ENCODE results near the gene HDDC3. TPM values are rescaled to one million over a fixed set of nuclear protein-coding genes. Genes with fewer than 3 reads are reported as not detected.

Gene HDDC3
- total RNA-seq, 5 donors from 2014 or later (not counting 1 experiment from before 2014, with no cell fraction given) = 14.4 to 28.6 (median 26.2) TPM

DNA sequence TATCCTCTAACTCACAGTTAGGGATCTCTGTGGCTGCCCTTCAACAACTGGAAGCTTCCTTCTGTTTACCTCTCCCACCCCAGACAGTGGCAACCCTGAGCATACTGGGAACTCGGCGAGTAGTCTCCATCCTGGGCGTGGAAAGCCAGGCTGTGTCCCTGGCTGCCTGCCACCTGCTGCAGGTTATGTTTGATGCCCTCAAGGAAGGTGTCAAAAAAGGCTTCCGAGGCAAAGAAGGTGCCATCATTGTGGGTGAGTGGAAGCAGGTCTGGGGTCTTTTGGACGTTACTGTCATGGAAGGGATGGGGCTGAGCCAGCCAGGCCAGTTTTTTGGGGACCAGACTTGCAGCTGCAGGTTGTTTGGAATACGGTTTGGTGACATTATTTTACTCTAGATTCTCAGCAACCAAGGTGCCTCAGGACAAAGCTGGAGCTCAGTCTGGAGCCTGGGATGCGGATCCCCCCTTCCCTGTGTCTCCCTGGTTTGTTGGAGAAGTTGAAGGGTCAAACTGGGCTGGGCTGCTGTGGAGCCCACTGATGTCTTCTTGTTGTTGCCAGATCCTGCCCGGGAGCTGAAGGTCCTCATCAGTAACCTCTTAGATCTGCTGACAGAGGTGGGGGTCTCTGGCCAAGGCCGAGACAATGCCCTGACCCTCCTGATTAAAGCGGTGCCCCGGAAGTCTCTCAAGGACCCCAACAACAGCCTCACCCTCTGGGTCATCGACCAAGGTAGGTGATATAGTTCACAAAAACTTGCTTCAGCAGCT, 10.2 kb upstream of the HDDC3 start:
- H3K9me3 ChIP-seq = no peaks in the 10 kb centered on the region
- no peaks in the 10 kb centered on the region for H3K4me1 ChIP-seq (ENCODE audit: control insufficient read depth in 1 of 2, extremely low read depth in 1 of 2, insufficient read depth in 2 of 2, low read length in 2 of 2)
- WGBS (ENCODE audit: insufficient coverage) = 99% methylated on average over 8 of the region's 12 CpGs
- no peak for ATAC-seq (replicated peaks in 1 of 4)
- no peaks in the 10 kb centered on the region for H3K9me3 Mint-ChIP-seq
- H3K4me1 Mint-ChIP-seq = no peaks in the 10 kb centered on the region
- H3K27ac ChIP-seq (ENCODE audit: low read length) = no peak overlapping the region
- H3K27ac Mint-ChIP-seq = no peak overlapping the region
- H3K4me3 Mint-ChIP-seq = no peak overlapping the region
- no peak overlapping the region for H3K4me3 ChIP-seq (ENCODE audit: control insufficient read depth in 1 of 2, extremely low read depth in 1 of 2, low read length in 1 of 2)
- ChIA-PET POLR2A (interaction anchor here in 1 of 2 donors (0.5 kb wide), 1 partner anchor 61 kb away, joined by 3 read pairs; no protein-coding TSS in a partner anchor), CTCF (interaction anchor here (0.6 to 1.3 kb wide), 4 partner anchors 9 to 48 kb away, joined by 3 to 5 read pairs (median 4); partner anchors contain the start of genes HDDC3 (in 1 of the 2) and RCCD1 (in 1 of the 2))
- DNase-seq = no peak
- H3K36me3 Mint-ChIP-seq = peaks cover 47% of the 10 kb centered on the region
- H3K36me3 ChIP-seq (ENCODE audit: control insufficient read depth in 2 of 2, extremely low read depth in 1 of 2, insufficient read depth in 1 of 2, low read length in 1 of 2) = peaks cover 41 to 82% of the 10 kb centered on the region in 2 donors
- no peaks in the 10 kb centered on the region for H3K27me3 Mint-ChIP-seq
- H3K27me3 ChIP-seq (replicated peaks in 1 of 2; ENCODE audit: control insufficient read depth in 2 of 2, extremely low read depth in 1 of 2, insufficient read depth in 2 of 2, low read length in 1 of 2) = no peaks in the 10 kb centered on the region

DNA sequence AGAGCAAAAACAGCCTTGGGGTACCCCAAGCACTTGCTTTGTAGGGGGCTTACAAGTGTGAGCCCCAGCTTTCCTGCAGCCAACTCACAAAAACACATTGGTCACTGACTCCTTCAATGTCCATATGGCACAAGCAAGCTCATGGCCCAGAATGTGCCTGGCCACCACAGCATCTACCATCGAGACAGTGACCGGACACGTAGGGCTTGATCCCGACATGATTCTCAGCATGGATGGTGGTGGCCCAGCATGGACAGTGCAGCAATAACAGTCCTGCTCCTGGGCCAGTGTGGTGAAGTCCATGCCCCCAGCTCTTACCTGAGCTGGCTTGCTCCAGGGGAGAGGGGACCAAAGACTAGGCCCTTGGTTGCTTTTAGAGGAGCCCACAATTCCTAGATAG, 8.7 kb upstream of the HDDC3 start:
- H3K27me3 Mint-ChIP-seq = no peaks in the 10 kb centered on the region
- H3K4me1 ChIP-seq (ENCODE audit: control insufficient read depth in 1 of 2, extremely low read depth in 1 of 2, insufficient read depth in 2 of 2, low read length in 2 of 2) = peaks cover 2 to 8% of the 10 kb centered on the region in 2 experiments
- H3K36me3 ChIP-seq (ENCODE audit: control insufficient read depth in 2 of 2, extremely low read depth in 1 of 2, insufficient read depth in 1 of 2, low read length in 1 of 2) = peaks cover 41 to 78% of the 10 kb centered on the region in 2 donors
- CTCF ChIA-PET = interaction anchor here in 1 of 2 donors (1.0 kb wide), 1 partner anchor 9 kb away, joined by 4 read pairs; the partner anchor contains the start of gene HDDC3
- ATAC-seq (replicated peaks in 1 of 4) = no peak
- 100% methylated on average over 4 of the region's 4 CpGs for WGBS (ENCODE audit: insufficient coverage)
- no peaks in the 10 kb centered on the region for H3K9me3 ChIP-seq
- peaks cover 9 to 11% (median 9%) of the 10 kb centered on the region in 3 donors for H3K4me1 Mint-ChIP-seq
- no peak overlapping the region for H3K27ac Mint-ChIP-seq
- H3K4me3 ChIP-seq (ENCODE audit: control insufficient read depth in 1 of 2, extremely low read depth in 1 of 2, low read length in 1 of 2) = no peak overlapping the region
- no peaks in the 10 kb centered on the region for H3K27me3 ChIP-seq (replicated peaks in 1 of 2; ENCODE audit: control insufficient read depth in 2 of 2, extremely low read depth in 1 of 2, insufficient read depth in 2 of 2, low read length in 1 of 2)
- no peaks in the 10 kb centered on the region for H3K9me3 Mint-ChIP-seq
- DNase-seq = no peak
- POLR2A ChIA-PET = no interaction called here
- peaks cover 39% of the 10 kb centered on the region for H3K36me3 Mint-ChIP-seq
- H3K4me3 Mint-ChIP-seq = no peak overlapping the region
- H3K27ac ChIP-seq (ENCODE audit: low read length) = no peak overlapping the region

DNA sequence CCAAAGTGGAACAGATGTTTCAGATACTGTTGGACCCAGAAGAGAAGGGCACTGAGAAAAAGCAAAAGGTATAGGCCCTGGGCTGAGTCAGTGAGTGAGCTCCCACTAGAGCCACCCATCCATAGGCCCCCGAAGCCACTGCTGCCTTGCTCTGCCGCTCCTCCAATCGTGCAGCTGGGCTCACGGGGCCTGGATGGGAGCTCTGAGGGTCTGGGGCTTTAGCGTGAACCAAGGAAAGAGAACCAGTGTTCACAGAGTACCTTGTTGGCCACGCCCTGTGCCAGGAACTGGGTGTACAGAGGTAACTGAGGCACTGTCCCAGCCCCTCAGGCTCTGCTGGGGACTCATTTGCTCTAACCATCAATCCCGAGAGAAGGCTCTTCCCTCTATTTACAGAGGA, 7.4 kb upstream of the HDDC3 start:
- H3K4me1 ChIP-seq (ENCODE audit: control insufficient read depth in 1 of 2, extremely low read depth in 1 of 2, insufficient read depth in 2 of 2, low read length in 2 of 2) = peaks cover 8 to 18% of the 10 kb centered on the region in 2 experiments
- 100% methylated on average over 3 of the region's 7 CpGs for WGBS (ENCODE audit: insufficient coverage)
- H3K4me3 Mint-ChIP-seq = no peak overlapping the region
- DNase-seq = no peak
- H3K27ac Mint-ChIP-seq = no peak overlapping the region
- ChIA-PET POLR2A (no interaction called here), CTCF (no interaction called here)
- peaks cover 33 to 73% of the 10 kb centered on the region in 2 donors for H3K36me3 ChIP-seq (ENCODE audit: control insufficient read depth in 2 of 2, extremely low read depth in 1 of 2, insufficient read depth in 1 of 2, low read length in 1 of 2)
- H3K9me3 ChIP-seq = no peaks in the 10 kb centered on the region
- ATAC-seq (replicated peaks in 1 of 4) = no peak
- no peaks in the 10 kb centered on the region for H3K9me3 Mint-ChIP-seq
- H3K36me3 Mint-ChIP-seq = peaks cover 39% of the 10 kb centered on the region
- no peak overlapping the region for H3K4me3 ChIP-seq (ENCODE audit: control insufficient read depth in 1 of 2, extremely low read depth in 1 of 2, low read length in 1 of 2)
- peaks cover 14 to 16% (median 15%) of the 10 kb centered on the region in 3 donors for H3K4me1 Mint-ChIP-seq
- no peaks in the 10 kb centered on the region for H3K27me3 Mint-ChIP-seq
- H3K27me3 ChIP-seq (replicated peaks in 1 of 2; ENCODE audit: control insufficient read depth in 2 of 2, extremely low read depth in 1 of 2, insufficient read depth in 2 of 2, low read length in 1 of 2) = no peaks in the 10 kb centered on the region
- no peak overlapping the region for H3K27ac ChIP-seq (ENCODE audit: low read length)

DNA sequence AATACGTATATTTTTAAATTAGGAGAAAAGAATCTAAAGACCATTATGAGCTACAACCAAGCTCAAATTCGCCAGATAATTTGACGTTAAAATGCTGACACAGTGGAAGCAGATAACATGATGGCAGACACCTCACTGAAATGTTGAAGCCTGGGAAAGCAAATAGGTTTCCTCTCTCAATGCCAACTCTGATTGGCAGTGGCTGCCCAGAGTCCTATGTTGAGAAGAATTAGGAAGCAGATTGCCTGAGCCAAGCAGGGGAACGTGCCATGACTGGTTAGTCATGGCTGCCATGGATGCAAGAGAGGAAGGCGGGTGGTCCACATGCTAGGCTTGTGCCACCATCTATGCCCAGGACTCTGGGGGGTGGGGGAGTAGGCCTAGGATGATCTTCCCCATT, 5.9 kb upstream of the HDDC3 start:
- H3K27me3 Mint-ChIP-seq = no peaks in the 10 kb centered on the region
- H3K4me3 Mint-ChIP-seq = no peak overlapping the region
- POLR2A ChIA-PET = no interaction called here
- Histone ChIP-seq H3K9me3 (no peaks in the 10 kb centered on the region), H3K4me3 (ENCODE audit: control insufficient read depth in 1 of 2, extremely low read depth in 1 of 2, low read length in 1 of 2) (no peak overlapping the region), H3K4me1 (ENCODE audit: control insufficient read depth in 1 of 2, extremely low read depth in 1 of 2, insufficient read depth in 2 of 2, low read length in 2 of 2) (peaks cover 16 to 32% of the 10 kb centered on the region in 2 experiments), H3K27me3 (replicated peaks in 1 of 2; ENCODE audit: control insufficient read depth in 2 of 2, extremely low read depth in 1 of 2, insufficient read depth in 2 of 2, low read length in 1 of 2) (no peaks in the 10 kb centered on the region), H3K27ac (ENCODE audit: low read length) (no peak overlapping the region), H3K36me3 (ENCODE audit: control insufficient read depth in 2 of 2, extremely low read depth in 1 of 2, insufficient read depth in 1 of 2, low read length in 1 of 2) (peaks cover 28 to 58% of the 10 kb centered on the region in 2 donors)
- peaks cover 21 to 23% (median 23%) of the 10 kb centered on the region in 3 donors for H3K4me1 Mint-ChIP-seq
- DNase-seq = no peak
- ATAC-seq (replicated peaks in 1 of 4) = no peak
- CTCF ChIA-PET = no interaction called here
- no peaks in the 10 kb centered on the region for H3K9me3 Mint-ChIP-seq
- H3K27ac Mint-ChIP-seq = no peak overlapping the region
- peaks cover 39% of the 10 kb centered on the region for H3K36me3 Mint-ChIP-seq
- 93% methylated on average over 3 of the region's 5 CpGs for WGBS (ENCODE audit: insufficient coverage)

DNA sequence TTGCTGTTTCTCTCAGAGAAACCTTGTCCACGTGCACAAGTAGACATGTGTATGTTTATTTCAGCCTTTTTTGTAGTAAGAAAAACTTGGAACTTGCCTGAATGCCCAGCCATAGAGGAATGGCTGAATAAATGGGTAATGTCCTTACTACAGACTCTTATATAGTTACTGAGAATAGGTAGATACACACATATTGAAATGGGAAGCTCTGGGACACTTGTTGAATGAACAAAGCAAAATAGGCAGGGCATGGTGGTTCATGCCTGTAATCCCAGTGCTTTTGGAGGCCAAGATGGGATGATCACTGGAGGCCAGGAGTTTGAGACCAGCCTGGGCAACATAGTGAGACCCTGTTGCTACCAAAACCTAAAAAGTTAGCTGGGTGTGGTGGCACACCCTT, 4.5 kb upstream of the HDDC3 start:
- Mint-ChIP-seq H3K36me3 (peaks cover 26% of the 10 kb centered on the region), H3K27me3 (no peaks in the 10 kb centered on the region), H3K9me3 (no peaks in the 10 kb centered on the region), H3K4me3 (peak overlapping the region; percentile 69 to 89 (median 89)), H3K4me1 (peaks cover 25 to 30% (median 30%) of the 10 kb centered on the region in 3 donors), H3K27ac (no peak overlapping the region)
- Histone ChIP-seq H3K4me3 (ENCODE audit: control insufficient read depth in 1 of 2, extremely low read depth in 1 of 2, low read length in 1 of 2) (no peak overlapping the region), H3K36me3 (ENCODE audit: control insufficient read depth in 2 of 2, extremely low read depth in 1 of 2, insufficient read depth in 1 of 2, low read length in 1 of 2) (peaks cover 18 to 44% of the 10 kb centered on the region in 2 donors), H3K27ac (ENCODE audit: low read length) (no peak overlapping the region), H3K27me3 (replicated peaks in 1 of 2; ENCODE audit: control insufficient read depth in 2 of 2, extremely low read depth in 1 of 2, insufficient read depth in 2 of 2, low read length in 1 of 2) (no peaks in the 10 kb centered on the region), H3K4me1 (ENCODE audit: control insufficient read depth in 1 of 2, extremely low read depth in 1 of 2, insufficient read depth in 2 of 2, low read length in 2 of 2) (peaks cover 19 to 43% of the 10 kb centered on the region in 2 experiments), H3K9me3 (no peaks in the 10 kb centered on the region)
- POLR2A ChIA-PET = no interaction called here
- CTCF ChIA-PET = no interaction called here
- DNase-seq (no peak), ATAC-seq (replicated peaks in 1 of 4) (no peak)
- no CpG with 5 or more reads among the region's 1 CpG for WGBS (ENCODE audit: insufficient coverage)

DNA sequence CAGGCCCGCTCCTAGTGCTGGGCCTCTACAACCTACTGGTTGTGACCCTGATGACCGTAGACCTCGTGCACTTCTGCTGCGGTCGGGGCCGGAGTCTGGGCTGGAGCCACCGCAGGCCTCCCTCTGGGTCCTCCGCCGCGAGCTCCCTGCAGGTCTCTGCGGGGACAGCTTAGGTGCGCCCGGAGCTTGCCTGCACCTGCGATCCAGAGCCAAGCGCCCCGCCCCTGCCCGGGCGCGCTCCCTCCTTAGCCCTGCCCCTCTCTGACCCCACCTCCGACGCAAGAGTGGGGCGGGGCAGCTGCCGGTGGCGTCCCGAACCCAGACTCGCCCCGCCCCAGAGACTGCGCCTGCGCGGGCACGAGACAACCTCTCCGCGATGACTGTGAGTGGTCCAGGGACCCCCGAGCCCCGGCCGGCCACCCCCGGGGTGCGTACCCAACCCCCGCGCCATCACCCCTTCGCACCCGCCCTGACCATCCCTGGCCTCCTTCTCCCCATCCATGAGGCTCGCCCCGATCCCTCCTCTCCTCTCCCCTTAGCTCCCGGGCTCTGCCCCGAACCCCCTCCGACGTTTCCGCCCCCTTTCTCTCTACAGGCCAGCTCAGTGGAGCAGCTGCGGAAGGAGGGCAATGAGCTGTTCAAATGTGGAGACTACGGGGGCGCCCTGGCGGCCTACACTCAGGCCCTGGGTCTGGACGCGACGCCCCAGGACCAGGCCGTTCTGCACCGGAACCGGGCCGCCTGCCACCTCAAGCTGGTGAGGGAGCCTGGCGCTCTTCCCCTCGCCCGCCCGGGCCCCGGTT, 2.8 kb upstream of the HDDC3 start, which contains the start of gene UNC45A:
UNC45A (plus strand) TSS at position 337 of the 803 bp plus-strand sequence; CDS start at position 377, 40 bp downstream.
- ChIA-PET POLR2A (interaction anchor here (0.6 to 1.9 kb wide), 10 partner anchors 10 to 397 kb away, joined by 3 to 9 read pairs (median 4); partner anchors contain the start of genes MAN2A2 (in 1 of the 2) and RCCD1 (in 1 of the 2)), CTCF (interaction anchor here (0.6 to 5.4 kb wide), 17 partner anchors 9 to 547 kb away, joined by 3 to 78 read pairs (median 4); partner anchors contain the start of genes IQGAP1 (in 1 of the 2), MAN2A2 (in 1 of the 2) and RCCD1 (in 1 of the 2))
- DNase-seq (peak; percentile 89 to 99 (median 94)), ATAC-seq (replicated peaks in 1 of 4) (peak; percentile 79 to 83 (median 80))
- H3K9me3 Mint-ChIP-seq = no peaks in the 10 kb centered on the region
- no peaks in the 10 kb centered on the region for H3K27me3 Mint-ChIP-seq
- Histone ChIP-seq H3K27ac (ENCODE audit: low read length) (peak within 1 kb of the TSS; percentile 64), H3K9me3 (no peaks in the 10 kb centered on the region), H3K27me3 (replicated peaks in 1 of 2; ENCODE audit: control insufficient read depth in 2 of 2, extremely low read depth in 1 of 2, insufficient read depth in 2 of 2, low read length in 1 of 2) (no peaks in the 10 kb centered on the region), H3K36me3 (ENCODE audit: control insufficient read depth in 2 of 2, extremely low read depth in 1 of 2, insufficient read depth in 1 of 2, low read length in 1 of 2) (peaks cover 10 to 29% of the 10 kb centered on the region in 2 donors), H3K4me1 (ENCODE audit: control insufficient read depth in 1 of 2, extremely low read depth in 1 of 2, insufficient read depth in 2 of 2, low read length in 2 of 2) (peaks cover 27 to 60% of the 10 kb centered on the region in 2 experiments), H3K4me3 (ENCODE audit: control insufficient read depth in 1 of 2, extremely low read depth in 1 of 2, low read length in 1 of 2) (peak within 1 kb of the TSS; percentile 64 to 79)
- peaks cover 39 to 46% (median 43%) of the 10 kb centered on the region in 3 donors for H3K4me1 Mint-ChIP-seq
- under 1% methylated on average over 59 of the region's 65 CpGs for WGBS (ENCODE audit: insufficient coverage)
- H3K36me3 Mint-ChIP-seq = peaks cover 16% of the 10 kb centered on the region
- H3K27ac Mint-ChIP-seq = peak within 1 kb of the TSS; percentile 95 to 96
- H3K4me3 Mint-ChIP-seq = peak within 1 kb of the TSS; percentile 69 to 89 (median 89)

Data from T-cell (primary cell).